HG02973 (cell line): ENCODE data around the gene RARA.
A peak's percentile ranks its signal among the peaks of the same experiment; 100 is the strongest.

Experiments
- ATAC-seq: cut with Tn5 transposase; IDR thresholded peaks from one replicate; pipeline ENCODE4 v1.9.1; 2021; ENCODE audit warnings: moderate library complexity; ENCODE audit not compliant: unreplicated experiment

The RARA gene

DNA sequence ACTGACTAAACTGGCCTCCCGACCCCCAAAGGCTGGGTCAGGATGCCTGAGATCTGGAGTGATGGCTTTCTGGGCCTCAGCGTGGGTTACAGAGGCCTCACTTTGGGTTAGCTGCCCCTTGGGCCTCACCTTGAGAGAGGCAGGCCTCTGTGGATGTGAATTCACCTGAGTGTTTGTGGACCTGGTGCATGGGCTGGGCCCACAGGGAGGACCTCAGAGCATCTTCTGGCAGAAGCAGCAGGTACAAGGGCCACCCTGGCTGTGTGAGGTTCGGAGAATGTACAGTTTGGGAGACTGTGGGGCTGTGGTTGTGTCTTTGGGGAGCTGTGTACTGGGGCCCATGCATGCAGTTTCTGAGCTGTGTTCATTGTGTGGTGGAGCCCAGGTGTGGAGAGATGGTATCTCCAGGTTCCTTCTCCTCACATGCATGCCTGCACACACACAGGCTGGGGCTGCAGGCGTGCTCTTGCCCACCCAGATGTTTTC lies 18.3 kb downstream of the RARA start:
- ATAC-seq: no peak

DNA sequence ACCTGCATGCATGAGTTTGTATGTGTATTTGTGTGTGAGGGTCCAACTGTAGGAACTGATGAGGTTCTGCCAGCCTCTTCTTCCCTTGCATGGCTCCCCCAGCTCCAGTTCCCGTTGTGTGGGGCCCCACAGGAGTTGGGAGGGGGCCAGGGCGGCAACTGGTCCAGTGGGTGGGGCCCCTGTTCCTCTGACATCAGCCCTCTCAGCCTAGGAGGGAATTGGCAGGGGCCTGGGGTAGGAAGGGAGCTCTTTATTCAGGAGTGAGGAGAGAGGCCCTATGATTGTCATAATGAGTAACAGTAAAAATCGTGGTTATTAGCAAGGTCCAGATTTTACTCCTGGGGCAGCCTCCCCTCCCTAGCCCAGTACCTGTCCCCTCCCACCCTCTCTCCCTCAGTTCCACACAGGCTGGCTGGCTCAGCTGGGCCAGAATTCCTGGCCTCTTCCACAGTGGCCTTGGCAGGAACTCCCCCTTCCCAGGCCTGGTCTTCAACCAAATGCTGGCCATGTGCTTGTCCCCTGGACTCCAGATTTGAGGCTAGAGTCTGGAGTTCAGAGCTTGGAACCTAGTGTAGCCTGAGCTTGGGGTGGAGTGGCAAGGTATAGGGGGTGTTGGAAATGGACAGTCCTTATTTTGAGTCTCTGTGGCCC lies 18.9 kb downstream of the RARA start:
- ATAC-seq: no peak

DNA sequence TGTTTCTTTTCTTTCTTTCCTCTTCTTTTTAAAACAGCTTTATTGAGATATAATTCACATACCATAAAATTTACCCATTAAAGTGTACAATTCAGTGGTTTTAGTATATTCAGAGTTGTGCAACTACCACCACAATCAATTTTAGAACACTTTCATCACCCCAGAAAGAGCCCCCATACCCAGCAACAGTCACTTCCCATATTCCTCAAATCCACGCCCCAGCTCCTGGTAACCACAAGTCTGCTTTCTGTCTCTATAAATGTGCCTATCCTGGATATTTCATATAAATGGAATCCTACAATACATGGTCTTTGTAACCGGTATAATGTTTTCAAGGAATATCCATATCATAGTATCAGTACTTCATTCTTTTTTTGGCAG lies 19.4 kb downstream of the RARA start:
- no peak for ATAC-seq

DNA sequence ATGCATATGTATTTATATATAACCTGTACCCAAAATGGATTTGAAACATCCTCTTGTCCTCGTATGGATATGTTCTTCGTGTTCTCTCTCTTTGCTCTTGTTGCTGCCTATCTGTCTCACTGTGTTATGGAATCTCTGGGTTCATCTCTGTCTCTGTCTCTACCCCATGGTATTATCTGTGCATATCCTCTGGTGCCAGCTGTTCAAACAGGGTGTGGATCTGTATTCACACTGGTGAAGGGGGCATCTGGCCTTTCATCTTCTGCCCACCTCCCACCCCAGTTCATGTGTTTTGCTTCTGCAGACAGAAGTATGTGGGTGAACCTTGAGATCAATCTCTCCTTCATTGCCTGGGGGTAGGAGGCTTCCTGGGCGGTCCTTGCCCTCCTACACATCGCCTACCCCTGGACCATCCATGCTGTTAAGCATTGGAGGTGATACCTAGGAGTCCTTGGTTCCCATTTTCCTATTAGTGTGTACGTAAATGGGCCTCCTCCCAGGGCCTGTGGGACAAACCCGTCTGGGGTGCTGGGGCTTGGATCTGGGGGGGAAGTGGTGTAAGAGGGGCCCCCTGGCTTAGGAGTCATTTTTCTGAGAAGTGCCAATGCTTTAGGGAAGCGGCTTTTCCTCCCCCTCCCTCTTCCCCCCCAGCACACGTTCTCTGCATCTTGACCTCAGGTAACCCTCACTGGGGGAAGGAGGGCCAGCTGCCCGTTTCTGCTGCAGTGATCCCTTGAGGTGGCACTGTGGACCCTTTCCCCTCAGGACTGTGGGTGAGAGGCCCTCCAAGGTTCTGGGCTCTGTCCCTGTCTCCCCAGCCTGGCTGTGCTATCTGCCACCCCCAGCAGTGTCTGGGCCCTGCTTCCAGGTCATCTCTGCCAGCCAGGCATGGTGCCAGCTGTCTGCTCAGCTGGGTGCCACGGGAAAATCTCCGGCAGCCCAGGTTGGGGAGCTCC lies 21.1 kb downstream of the RARA start:
- no peak for ATAC-seq

DNA sequence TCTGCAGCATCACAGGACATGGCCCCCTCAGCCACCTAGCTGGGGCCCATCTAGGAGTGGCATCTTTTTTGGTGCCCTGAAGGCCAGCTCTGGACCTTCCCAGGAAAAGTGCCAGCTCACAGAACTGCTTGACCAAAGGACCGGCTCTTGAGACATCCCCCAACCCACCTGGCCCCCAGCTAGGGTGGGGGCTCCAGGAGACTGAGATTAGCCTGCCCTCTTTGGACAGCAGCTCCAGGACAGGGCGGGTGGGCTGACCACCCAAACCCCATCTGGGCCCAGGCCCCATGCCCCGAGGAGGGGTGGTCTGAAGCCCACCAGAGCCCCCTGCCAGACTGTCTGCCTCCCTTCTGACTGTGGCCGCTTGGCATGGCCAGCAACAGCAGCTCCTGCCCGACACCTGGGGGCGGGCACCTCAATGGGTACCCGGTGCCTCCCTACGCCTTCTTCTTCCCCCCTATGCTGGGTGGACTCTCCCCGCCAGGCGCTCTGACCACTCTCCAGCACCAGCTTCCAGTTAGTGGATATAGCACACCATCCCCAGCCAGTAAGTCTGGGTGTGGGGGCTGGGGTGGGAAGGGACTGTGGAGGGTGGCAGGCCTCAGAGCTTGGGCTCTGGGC lies 22.0 kb downstream of the RARA start:
- ATAC-seq: no peak

DNA sequence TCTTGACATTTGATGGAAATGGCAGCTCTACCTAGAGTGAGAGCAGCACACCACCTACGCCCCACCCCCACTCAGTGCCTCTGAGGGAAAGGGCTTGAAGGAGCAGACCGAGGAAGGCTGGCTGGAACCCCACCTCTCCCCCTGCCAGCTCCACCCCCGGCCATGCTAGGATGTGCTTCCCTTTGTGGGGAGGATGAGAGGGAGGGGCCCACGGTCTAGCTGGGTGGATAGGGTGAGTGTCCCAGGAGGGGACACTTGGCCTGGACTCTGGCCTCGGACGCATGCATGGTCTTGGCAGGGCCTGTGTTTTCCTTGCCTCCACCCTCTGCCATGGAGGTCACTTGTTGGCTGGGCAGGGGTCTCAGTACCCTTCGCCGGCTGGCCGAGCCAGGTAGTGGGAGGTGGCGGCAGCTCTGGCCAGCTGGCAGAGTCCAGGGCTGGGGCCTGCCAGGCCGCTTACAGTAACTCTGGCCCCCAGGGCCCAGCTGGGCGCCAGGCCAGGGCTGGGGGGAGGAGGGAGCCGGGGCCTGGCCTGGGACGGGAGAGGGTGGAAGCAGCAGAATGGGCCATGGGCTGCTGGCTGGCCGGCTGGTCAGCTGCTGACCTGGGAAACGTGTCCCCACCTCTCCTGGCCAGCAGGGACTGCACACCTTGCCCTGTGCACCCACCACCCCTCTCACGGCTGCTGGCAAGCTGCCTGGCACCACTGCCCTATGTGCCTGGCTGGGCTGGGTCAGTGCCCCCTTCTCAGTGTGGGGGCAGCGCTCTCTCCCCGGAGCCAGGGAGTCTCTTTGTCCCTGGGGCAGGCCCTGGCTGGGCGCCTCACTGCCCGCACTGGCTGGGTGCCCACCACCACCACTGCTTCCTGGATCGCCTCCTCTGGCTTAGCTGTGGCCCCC lies 23.0 kb downstream of the RARA start:
- no peak for ATAC-seq

DNA sequence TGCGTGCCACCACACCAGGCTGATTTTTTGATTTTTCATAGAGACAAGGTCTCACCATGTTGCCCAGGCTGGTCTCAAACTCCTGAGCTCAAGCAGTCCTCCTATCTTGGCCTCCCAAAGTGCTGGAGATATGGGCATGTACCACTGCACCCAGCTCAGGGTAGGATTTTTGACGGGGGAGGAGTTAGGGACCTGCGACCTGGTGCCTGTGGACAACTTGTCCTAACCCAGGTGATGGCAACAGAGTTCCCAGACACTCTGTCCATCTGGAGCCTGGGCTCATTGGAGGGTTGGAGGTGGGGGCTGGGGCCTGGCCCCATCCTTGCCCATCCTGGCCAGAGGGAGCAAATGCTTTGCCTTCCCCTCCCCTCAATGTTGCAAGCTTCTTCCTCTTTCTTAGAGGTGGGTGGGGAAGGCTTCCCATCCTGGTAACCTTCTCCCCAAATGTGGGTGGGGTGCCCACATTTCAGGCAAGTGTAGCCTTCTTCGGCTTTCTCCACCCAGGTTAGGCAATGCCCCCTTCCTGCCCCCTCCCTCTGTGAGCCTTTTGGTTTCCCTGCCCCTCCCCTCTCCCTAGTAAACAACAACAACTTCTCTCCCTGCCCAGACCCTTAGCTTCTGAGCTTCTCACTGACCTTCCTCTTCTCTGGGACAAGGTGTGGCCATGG lies 24.9 kb downstream of the RARA start:
- no peak for ATAC-seq

DNA sequence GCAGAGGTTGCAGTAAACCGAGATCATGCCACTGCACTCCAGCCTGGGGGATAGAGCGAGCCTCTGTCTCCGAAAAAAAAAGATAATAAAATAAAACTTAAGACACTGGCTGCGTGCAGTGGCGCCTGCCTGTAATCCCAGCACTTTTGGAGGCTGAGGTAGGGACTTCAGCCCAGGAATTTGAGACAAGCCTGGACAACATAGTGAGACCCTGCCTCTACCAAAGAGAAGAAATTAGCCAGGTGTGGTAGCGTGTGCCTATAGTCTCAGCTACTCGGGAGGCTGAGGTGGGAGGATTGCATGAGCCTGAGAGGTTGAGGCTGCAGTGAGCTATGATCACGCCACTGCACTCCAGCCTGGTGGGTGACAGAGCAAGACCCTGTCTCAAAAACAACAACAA lies 26.6 kb downstream of the RARA start:
- ATAC-seq: no peak

DNA sequence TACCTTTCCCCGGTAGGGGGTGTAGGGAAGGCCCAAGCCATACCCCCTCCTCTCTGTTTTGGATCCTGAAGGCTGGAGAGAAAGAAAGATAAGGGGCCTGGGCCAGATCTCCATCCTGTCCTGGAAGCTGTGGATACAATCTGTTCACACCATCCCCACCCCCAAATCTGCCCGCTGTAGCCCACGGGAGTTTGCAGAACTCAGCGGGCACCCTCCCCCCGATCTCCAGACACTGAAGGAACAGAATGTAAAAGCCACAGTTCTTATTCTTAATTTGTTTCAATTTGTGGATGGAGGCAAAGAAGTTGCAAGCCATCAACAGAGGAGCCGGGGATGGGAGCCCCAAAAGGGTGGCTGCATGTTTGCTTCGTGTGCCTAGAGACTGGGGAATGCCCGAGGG lies 28.4 kb downstream of the RARA start:
- no peak for ATAC-seq

DNA sequence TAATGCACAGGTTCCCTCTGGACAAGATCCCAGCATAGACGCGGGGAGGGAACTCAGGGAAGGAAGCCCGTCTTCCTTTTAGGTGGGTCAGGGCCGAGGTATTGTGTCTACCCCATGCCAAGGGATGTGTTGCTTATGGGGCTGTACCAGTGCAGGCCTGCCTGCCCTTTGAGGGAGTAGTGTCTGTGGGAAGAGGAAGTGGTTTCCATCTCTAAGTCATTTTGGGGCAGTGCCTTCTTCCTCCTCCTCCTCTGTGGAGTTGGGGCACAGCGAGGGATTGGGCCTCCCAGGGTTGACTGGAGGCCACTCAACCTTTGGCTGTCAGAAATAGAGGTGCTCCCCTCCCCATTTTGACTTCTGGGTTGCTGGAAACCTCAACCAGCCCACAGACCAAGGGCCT lies 29.1 kb downstream of the RARA start:
- ATAC-seq: no peak

DNA sequence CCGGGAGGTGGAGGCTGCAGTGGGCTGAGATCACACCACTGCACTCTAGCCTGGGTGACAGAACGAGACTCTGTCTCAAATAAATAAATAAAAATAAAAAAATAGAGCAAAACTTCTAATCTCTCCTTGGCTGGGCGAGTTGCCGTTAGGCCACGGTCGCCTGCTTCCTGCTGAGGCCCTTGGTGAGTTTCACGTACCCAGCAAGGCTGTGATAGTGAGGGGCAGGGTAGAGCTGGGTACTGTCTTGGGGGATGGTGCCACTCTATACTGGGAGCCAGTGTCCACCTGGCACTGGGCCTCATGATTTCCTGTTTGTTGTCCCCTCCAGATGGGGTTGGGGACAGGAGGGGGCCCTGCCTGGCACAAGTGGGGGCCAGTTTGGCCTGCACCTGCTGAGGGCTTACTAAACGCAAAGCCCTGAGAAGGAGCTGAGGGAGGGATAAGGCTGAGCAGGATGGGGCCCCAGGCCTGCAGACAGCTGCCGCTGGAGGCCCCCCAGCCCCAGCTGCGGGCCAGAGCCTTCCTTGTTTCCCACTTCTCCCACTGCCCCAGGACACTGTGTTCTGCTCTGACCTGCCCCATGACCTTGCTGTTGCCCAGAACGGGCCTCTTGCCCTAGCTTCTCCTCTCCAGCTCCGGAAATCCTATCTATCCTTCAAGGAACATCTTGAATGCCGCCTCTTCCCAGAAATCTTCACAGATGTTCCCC lies 30.1 kb downstream of the RARA start:
- no peak for ATAC-seq

DNA sequence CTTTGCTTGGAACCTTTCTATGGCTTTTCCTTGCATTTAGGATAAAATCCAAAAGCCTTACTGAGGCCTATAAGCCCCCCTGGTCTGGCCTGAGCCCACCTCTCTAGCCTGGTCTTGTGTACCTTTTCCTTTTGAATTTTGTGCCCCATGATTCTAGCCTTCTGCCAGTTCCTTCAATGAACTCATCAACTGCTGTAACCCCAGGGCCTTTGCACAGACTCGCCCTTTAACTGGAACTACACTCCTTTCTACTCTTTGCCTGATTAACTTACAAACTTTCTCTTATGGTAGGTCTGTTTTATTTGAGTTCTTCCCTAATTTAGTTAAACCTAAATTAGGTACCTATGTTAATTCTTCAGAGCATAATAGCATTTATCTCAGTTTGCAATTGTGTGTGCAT lies 31.3 kb downstream of the RARA start:
- no peak for ATAC-seq

DNA sequence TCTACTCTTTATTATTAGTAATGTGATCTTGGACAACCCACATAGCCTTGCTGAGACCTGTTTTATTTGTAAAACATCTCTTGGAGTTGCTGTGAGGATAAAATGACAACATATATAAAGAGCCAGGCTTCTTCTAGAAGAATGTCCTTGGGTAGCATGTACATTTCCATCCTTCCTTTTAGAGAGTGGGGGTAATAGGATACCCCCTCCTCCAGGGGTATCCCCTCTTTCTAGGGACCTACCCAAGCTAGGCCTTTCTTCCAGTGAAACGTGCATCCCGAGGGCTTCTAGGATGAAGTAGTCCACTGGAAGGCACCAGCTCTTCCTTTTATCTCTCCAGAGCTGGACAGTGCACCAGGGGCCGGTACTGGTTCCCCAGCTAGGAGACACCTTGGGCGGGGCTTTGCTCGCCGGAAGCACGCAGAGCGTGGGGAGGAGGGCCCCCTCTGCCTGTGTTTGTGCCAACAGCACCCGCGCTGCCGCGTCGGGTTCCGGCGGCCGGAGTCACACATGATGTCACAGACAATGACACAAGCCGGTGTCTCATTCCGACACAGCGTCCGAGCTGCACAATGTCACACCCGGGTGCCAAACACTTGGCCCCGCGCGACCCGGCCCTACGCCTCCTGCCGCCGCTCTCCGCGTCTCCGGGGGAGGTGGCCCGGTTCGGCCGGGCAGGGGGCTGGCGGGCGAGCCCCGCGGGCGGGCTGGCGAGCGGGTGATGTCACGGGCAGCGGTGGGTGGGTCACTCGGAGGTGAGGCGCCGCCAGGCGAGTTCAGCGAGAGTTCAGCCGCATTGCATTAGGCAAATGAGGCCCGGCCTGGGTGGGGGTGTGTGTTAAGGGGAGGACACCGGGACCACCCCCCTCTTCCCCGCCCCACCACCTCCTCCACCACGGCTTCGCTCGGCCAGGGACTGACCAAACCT lies 32.2 kb downstream of the RARA start:
- peak; percentile 44 for ATAC-seq

DNA sequence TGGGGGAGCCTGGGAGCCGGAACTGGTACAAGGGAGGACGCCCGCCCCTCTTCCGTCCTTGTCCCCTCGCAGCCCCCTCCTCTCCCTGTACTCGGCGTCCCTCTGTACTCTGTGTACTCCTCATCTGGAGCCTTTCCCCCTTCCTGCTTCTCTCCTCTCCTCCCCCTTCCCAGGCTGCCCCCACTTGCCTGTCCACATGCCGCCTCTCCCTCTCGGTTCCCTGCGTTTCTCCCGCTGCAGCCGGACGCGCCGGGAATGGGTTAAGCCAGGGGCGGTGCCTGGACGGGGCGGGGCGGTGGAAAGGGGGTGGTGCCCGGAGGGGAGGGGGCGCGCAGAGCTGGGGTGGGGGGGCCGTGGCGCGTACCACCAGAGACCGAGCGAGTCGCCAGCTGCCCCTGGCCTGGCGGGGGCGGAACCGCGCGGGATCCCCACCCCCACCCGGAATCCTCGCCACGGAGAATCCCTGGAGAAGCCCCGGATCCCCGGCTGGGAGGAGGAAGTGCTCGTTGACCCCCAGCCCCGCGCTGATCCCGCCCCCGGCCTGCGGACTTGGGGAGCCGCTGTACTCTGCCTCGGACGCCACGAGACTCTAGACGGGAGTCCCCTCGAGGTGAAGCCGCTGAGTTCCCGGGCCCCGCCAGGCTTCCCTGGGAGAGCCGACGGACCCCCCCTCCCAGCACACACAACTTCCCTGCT lies 33.0 kb downstream of the RARA start:
- no peak for ATAC-seq

DNA sequence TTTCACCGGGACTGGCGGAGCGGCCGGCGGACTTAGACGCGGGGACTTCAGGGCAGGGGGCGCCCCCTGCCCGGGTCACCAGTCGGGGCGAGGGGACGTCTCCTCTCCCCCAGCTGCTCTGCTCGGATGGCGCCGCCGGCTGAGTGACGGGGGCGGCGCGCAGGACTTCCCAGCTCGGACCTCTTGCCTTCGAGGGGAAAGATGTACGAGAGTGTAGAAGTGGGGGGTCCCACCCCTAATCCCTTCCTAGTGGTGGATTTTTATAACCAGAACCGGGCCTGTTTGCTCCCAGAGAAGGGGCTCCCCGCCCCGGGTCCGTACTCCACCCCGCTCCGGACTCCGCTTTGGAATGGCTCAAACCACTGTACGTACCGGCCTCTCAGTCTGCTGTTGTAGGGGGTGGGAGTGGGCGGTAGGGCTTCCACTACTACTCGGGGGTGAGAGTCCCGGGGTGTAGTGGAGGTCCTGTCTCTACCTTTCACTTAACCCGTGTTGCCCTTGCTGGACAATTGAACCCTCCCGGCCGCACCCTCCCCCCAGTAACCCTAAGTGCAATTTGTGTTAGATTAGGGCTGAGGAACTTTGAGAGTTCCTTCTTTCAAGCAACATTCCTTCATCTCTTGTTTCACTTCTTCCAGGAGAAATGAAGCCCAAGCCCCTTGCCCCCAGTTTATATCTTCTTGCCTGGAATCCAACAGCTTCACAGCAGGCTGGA lies 33.7 kb downstream of the RARA start:
- ATAC-seq: no peak

DNA sequence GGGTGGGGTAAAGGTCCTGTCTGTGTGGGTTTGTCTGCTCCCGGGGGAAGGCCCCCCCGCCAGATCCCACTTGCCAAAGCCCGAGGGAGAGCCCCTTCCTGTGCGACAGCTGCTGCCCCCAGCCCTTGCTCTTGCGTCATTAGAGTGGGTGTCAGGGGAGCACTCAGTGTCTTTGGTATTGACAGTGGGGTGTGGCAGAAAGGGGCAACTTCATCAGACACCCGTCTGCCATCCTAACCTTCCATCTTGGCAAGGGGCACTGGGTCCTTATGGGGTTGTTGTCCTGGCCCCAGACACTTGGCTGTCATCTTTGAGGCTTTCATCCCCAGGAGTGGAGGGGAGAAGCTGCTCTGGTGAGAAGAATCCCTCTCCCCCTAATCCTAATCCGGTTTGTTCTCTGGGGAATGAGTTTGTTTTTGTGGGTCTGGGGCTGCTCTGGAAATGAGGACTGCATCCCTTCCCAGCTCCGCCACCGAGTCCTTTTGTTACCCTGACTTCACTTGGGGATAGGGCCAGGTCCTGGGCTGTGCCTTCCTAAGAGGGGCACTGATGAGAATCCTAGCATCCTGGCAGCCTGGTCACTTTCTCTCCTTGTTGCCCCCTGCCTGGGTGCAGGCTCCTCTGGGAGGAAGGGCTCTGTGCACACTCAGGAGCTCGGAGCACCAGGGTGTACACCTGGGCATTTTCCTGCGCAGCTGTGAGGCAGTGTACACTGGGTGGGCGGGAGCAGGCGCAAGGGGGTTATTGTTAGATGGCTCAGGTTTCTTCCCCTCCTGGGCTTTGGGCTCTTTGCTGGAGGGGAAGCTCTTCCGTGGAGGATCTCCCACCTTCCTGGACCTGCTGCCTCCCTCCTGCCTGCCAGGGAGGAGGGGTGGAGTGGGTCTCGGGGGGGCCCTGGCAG lies 34.5 kb downstream of the RARA start:
- ATAC-seq: no peak
